NCI-H128 (cell line): ENCODE data around the gene FOXM1.

Experiments
- DNase-seq: peaks from one replicate; lab custom pipeline; 2025; ENCODE audit not compliant: unreplicated experiment; lab: John Stamatoyannopoulos, UW

Gene FOXM1

GRCh38 chr12:2842948-2843347 is 34.0 kb downstream of the FOXM1 start:
- DNase-seq = no peak

GRCh38 chr12:2841056-2841650 is 35.8 kb downstream of the FOXM1 start:
- DNase-seq = no peak

- no peak for DNase-seq
These were observed 40.4 kb downstream of the FOXM1 start for GRCh38 chr12:2836574-2836973.

- DNase-seq = no peak
These were observed 41.1 kb downstream of the FOXM1 start for GRCh38 chr12:2835691-2836403.

- no peak for DNase-seq
These were observed 42.1 kb downstream of the FOXM1 start, which contains the start of gene NRIP2 for GRCh38 chr12:2834581-2835491. Gene NRIP2, minus strand, starts transcription at chr12:2835035. Its CDS starts 52 bp downstream, at chr12:2834983.

GRCh38 chr12:2833810-2834209 is 43.2 kb downstream of the FOXM1 start:
- no peak for DNase-seq

GRCh38 chr12:2833327-2833726 is 43.6 kb downstream of the FOXM1 start:
- DNase-seq = no peak

- no peak for DNase-seq
These were observed 44.3 kb downstream of the FOXM1 start for GRCh38 chr12:2832550-2833127.

GRCh38 chr12:2829275-2829674 is 47.7 kb downstream of the FOXM1 start:
- no peak for DNase-seq

- DNase-seq = no peak
These were observed 50.1 kb downstream of the FOXM1 start for GRCh38 chr12:2826721-2827515.

GRCh38 chr12:2826036-2826435 is 50.9 kb downstream of the FOXM1 start:
- DNase-seq = no peak

- no peak for DNase-seq
These were observed 51.8 kb downstream of the FOXM1 start for GRCh38 chr12:2825132-2825531.

- DNase-seq = no peak
These were observed 52.4 kb downstream of the FOXM1 start for GRCh38 chr12:2824541-2824940.

GRCh38 chr12:2823483-2823882 is 53.5 kb downstream of the FOXM1 start:
- DNase-seq = no peak

- no peak for DNase-seq
These were observed 56.5 kb downstream of the FOXM1 start for GRCh38 chr12:2820432-2820831.

- DNase-seq = no peak
These were observed 57.2 kb downstream of the FOXM1 start for GRCh38 chr12:2819810-2820209.

GRCh38 chr12:2813214-2814185 is 63.5 kb downstream of the FOXM1 start:
- peak; percentile 21 for DNase-seq

GRCh38 chr12:2812290-2813213 is 64.4 kb downstream of the FOXM1 start, which contains the start of gene ITFG2:
Gene ITFG2, plus strand, starts transcription at chr12:2812668. Its CDS starts 93 bp downstream, at chr12:2812761.
- peak; percentile 99 for DNase-seq
